ENCODE results near the gene TAS1R3. TPM values are rescaled to one million over a fixed set of nuclear protein-coding genes. Genes with fewer than 3 reads are reported as not detected.

Gene TAS1R3
- total RNA-seq, 1 experiment from 2014 or later, result 0.22 TPM

- DNase-seq (ENCODE audit: low spot score) (no peak), ATAC-seq (no peak)
- TF ChIP-seq FOXK1 (CRISPR knock-in tag; IDR thresholded peaks at IDR 0.05) (no peak), SOX15 (CRISPR knock-in tag; IDR thresholded peaks at IDR 0.05) (no peak), AFF4 (CRISPR knock-in tag; IDR thresholded peaks at IDR 0.05; ENCODE audit: borderline replicate concordance) (no peak), CBFB (CRISPR knock-in tag; IDR thresholded peaks at IDR 0.05; ENCODE audit: low read depth) (no peak), PRRX2 (CRISPR knock-in tag; IDR thresholded peaks at IDR 0.05) (no peak), FOXP4 (CRISPR knock-in tag; IDR thresholded peaks at IDR 0.05) (no peak), GRHL2 (CRISPR knock-in tag; IDR thresholded peaks at IDR 0.05; ENCODE audit: insufficient replicate concordance, severe bottlenecking) (no peak), CREB1 (CRISPR knock-in tag; IDR thresholded peaks at IDR 0.05) (no peak), IRF2 (CRISPR knock-in tag; IDR thresholded peaks at IDR 0.05; ENCODE audit: borderline replicate concordance, low read depth) (no peak), TCF7 (CRISPR knock-in tag; IDR thresholded peaks at IDR 0.05; ENCODE audit: low read depth) (no peak), ZNF423 (CRISPR knock-in tag; IDR thresholded peaks at IDR 0.05) (no peak), ATF2 (CRISPR knock-in tag; IDR thresholded peaks at IDR 0.05; ENCODE audit: borderline replicate concordance, low read depth) (no peak), ZBTB21 (CRISPR knock-in tag; IDR thresholded peaks at IDR 0.05; ENCODE audit: borderline replicate concordance) (no peak), ZNF416 (CRISPR knock-in tag; IDR thresholded peaks at IDR 0.05) (no peak)
- TF ChIP-seq, protein P1, sequence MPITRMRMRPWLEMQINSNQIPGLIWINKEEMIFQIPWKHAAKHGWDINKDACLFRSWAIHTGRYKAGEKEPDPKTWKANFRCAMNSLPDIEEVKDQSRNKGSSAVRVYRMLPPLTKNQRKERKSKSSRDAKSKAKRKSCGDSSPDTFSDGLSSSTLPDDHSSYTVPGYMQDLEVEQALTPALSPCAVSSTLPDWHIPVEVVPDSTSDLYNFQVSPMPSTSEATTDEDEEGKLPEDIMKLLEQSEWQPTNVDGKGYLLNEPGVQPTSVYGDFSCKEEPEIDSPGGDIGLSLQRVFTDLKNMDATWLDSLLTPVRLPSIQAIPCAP (CRISPR knock-in tag; IDR thresholded peaks at IDR 0.05), result no peak
- TF ChIP-seq, protein P2, sequence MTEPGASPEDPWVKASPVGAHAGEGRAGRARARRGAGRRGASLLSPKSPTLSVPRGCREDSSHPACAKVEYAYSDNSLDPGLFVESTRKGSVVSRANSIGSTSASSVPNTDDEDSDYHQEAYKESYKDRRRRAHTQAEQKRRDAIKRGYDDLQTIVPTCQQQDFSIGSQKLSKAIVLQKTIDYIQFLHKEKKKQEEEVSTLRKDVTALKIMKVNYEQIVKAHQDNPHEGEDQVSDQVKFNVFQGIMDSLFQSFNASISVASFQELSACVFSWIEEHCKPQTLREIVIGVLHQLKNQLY (CRISPR knock-in tag; IDR thresholded peaks at IDR 0.05), result no peak
- POLR2A ChIA-PET, result interaction anchor here (1.0 kb wide), 1 partner anchor 11 kb away, joined by 3 read pairs; no protein-coding TSS in a partner anchor
- H3K27me3 Mint-ChIP-seq (ENCODE audit: low read depth), result no peaks in the 10 kb centered on the region
- no peak overlapping the region for H3K27ac Mint-ChIP-seq
- no peak overlapping the region for H3K4me3 Mint-ChIP-seq
- H3K4me1 Mint-ChIP-seq, result peaks cover 6% of the 10 kb centered on the region
- peaks cover 17% of the 10 kb centered on the region for H3K36me3 Mint-ChIP-seq
- peaks cover 8% of the 10 kb centered on the region for H3K9me3 Mint-ChIP-seq
- CTCF ChIA-PET, result no interaction called here
Observed at GRCh38 chr1:1342584-1343115, 11.6 kb downstream of the TAS1R3 start.

- POLR2A ChIA-PET, result no interaction called here
- CTCF ChIA-PET, result interaction anchor here (1.0 to 1.2 kb wide), 3 partner anchors 28 to 55 kb away, joined by 3 to 5 read pairs (median 3); partner anchors contain the start of gene CCNL2
- no peak overlapping the region for H3K4me3 Mint-ChIP-seq
- peaks cover 8% of the 10 kb centered on the region for H3K9me3 Mint-ChIP-seq
- ATAC-seq (no peak), DNase-seq (ENCODE audit: low spot score) (no peak)
- no peaks in the 10 kb centered on the region for H3K27me3 Mint-ChIP-seq (ENCODE audit: low read depth)
- peaks cover 16% of the 10 kb centered on the region for H3K36me3 Mint-ChIP-seq
- H3K27ac Mint-ChIP-seq, result no peak overlapping the region
- peaks cover 7% of the 10 kb centered on the region for H3K4me1 Mint-ChIP-seq
- TF ChIP-seq ZNF121 (CRISPR knock-in tag; IDR thresholded peaks at IDR 0.05), result no peak
- TF ChIP-seq ZNF232 (CRISPR knock-in tag; IDR thresholded peaks at IDR 0.05), result no peak
- TF ChIP-seq CREB1 (CRISPR knock-in tag; IDR thresholded peaks at IDR 0.05), result no peak
- TF ChIP-seq ZSCAN18 (CRISPR knock-in tag; IDR thresholded peaks at IDR 0.05), result no peak
- no peak for TF ChIP-seq SMAD3 (CRISPR knock-in tag; IDR thresholded peaks at IDR 0.05; ENCODE audit: borderline replicate concordance)
- TF ChIP-seq FOXK1 (CRISPR knock-in tag; IDR thresholded peaks at IDR 0.05), result no peak
- no peak for TF ChIP-seq GTF2I (CRISPR knock-in tag; conservative IDR thresholded peaks at IDR 0.05)
- no peak for TF ChIP-seq GABPB1 (CRISPR knock-in tag; IDR thresholded peaks at IDR 0.05)
- no peak for TF ChIP-seq USF2 (CRISPR knock-in tag; IDR thresholded peaks at IDR 0.05)
- TF ChIP-seq ZNF263 (CRISPR knock-in tag; IDR thresholded peaks at IDR 0.05; ENCODE audit: low read depth), result no peak
Observed at GRCh38 chr1:1343811-1344421, 12.8 kb downstream of the TAS1R3 start.

All from WTC11 (cell line).